Measurements from ENCODE around the gene SLC22A23.
"Not testable (repeated sequence)": the region's sequence is repeated elsewhere in the genome, so short reads cannot be mapped to it uniquely, and the experiment has no call there.

The SLC22A23 gene

DNA sequence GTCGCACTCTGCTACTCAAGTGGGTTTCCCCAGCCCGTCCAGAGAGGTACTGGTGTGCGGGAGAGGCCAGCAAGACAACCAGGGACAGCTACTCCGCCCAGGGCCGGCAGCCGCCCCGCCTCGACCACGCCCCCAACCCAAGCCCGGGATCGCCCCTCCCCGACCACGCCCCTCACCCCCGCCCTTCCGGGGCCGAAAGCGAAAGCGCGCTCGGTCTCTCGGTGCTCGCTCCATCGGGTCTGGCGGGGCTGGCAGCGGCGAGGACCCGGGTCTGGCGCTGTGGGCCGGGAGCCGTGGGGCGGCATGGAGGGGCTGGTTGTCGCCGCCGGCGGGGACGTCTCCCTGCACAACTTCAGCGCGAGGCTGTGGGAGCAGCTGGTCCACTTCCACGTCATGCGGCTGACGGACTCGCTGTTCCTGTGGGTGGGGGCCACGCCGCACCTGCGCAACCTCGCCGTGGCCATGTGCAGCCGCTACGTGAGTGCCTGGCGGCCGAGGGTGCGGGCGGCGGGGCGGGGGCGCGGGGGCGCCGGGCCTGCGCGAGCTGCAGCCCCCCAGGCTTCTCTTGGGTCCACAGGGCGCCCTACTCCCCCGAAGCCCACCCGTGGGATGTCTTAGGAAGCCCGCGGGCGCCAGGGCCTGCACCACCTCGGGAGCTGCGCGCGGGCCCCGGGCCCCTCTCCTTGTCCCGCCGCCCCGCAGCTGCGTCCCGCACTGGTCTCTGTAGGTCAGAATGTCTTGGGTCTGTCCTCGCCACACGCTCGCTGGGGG is 197.9 kb downstream of the SLC22A23 start, which contains the start of gene PSMG4:
PSMG4 (plus strand) TSS at position 228 of the 771 bp plus-strand sequence; CDS start at position 304, 76 bp downstream.
- in situ Hi-C loops (cut with MboI; ENCODE audit: low sequenced_read_pairs): loop anchor here (10.0 to 25.0 kb wide), 2 partner anchors 134 to 272 kb away; partner anchors contain the start of gene NQO2

GRCh38 chr6:3258201-3258600 is 198.6 kb downstream of the SLC22A23 start:
- in situ Hi-C loops (cut with MboI; ENCODE audit: low sequenced_read_pairs): loop anchor here (10.0 to 25.0 kb wide), 2 partner anchors 133 to 271 kb away; partner anchors contain the start of gene NQO2

GRCh38 chr6:3253597-3253961 is 203.3 kb downstream of the SLC22A23 start:
- in situ Hi-C loops (cut with MboI; ENCODE audit: low sequenced_read_pairs): loop anchor here (10.0 to 25.0 kb wide), 2 partner anchors 129 to 266 kb away; partner anchors contain the start of gene NQO2

DNA sequence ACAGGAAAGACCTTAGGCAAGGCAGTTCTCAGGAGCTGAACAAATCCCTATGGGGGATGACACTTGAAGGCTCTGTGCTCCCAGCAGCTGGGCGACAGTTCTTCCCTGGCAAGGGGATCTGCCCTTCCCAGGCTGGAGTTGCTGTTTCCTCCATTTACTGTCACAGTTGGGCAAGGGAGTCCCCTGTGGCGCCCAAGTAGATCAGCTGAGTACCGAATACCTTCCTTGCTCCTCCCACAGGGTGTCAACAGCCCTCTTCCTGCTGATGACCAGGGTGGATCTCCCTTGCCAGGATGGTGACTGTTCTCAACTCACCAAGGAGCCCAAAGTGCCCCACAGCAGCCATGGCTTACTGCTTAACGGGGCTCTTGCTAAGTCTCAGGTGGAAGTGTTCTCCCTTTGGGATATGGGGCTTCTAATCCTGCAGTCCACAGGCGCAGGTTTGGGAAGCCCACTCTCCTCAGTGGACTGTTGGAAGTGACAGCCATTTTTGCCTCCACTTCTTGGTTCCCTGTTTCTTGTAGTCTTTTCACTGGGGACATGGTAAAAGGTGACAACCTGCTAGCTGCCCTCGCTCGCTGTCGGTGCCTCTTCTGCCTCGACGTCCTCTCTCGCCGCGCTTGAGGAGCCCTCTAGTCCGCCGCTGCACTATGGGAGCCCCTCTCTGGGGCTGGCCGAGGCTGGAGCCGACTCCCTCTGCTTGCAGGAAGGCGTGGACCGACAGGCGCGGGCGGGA is 203.8 kb downstream of the SLC22A23 start:
- in situ Hi-C loops (cut with MboI; ENCODE audit: low sequenced_read_pairs): loop anchor here (10.0 to 25.0 kb wide), 2 partner anchors 128 to 266 kb away; partner anchors contain the start of gene NQO2

DNA sequence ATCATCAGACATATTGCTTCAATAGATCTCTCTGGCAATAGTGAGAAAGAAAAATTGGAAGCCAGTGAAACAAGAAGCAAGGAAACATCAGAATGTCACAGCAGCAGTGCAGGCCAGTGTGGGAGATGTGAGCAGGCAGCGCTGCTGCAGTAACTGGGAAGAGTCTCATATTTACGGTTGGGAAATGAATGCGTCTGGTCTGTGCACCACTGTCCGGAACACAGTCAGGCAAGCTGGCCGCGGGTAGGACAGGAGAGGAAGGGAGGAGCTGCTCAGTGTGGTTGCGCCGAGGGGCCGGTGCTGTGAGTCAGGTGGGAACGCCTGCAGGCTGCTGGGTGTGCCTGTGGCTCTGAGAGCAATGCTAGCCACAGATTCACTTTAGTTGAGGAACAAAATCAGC is 204.5 kb downstream of the SLC22A23 start:
- in situ Hi-C loops (cut with MboI; ENCODE audit: low sequenced_read_pairs): loop anchor here (10.0 to 25.0 kb wide), 2 partner anchors 128 to 265 kb away; partner anchors contain the start of gene NQO2

DNA sequence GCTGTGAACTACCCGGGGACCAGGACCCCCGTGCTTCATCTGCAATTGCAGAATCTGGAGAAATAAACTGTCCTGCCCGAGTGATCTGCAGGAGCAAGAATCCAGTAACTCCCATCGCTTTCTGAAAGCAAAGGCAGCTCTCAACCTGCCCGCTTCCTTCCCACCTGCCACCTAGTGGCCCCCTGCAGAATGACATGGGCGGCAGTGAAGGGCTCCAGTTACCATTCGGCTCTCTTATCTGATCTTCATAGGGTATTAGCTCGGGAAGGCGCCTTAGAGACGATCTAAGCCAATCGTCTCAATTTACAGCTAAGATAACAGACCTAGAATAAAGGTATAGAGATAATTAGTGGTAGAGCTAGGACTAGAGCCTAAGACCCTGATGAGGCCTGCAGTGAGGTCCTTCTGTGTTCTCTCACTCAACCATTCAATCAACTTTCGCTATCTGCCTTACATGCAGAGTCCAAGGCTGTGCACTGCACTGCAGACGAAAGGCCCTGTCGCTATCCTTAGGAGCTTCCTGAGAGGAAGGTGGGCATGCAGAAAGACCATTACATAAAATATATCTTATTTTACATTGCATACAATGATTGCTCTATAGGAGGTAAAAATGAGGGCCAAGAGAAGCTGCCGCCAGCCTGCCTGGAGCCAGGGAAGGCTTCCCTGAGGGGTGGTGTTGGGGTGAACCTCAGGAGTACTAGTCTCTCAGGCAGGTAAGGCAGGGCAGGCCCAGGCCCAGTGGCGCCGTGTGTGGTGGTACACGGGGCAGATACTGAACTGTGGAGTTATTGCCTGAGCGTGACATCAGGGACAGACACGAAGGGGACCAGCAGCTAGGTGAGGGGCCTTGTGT is 205.2 kb downstream of the SLC22A23 start:
- in situ Hi-C loops (cut with MboI; ENCODE audit: low sequenced_read_pairs): loop anchor here (10.0 to 25.0 kb wide), 2 partner anchors 127 to 264 kb away; partner anchors contain the start of gene NQO2

DNA sequence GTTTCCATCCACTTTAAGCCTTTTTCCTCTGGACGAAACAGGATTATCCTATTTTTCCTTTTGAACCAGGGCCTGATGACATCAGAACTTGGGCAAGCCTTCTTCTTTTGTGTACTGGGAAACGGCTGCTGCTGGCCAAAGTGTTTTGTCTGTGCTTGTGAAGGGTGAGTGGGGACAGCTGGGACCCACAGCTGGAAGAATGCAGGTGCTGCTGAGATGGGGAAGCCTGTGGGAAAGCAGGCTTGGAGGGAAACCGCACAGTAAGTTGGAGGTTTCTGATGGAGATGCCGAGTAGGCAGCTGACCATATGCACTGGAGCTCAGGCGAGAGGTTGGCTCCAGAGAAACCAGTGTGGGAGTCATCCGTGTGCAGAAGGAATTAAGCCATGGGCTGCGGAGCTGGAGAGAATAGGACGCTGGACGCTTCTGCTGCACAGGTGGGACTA is 206.6 kb downstream of the SLC22A23 start:
- in situ Hi-C loops (cut with MboI; ENCODE audit: low sequenced_read_pairs): loop anchor here (10.0 to 25.0 kb wide), 2 partner anchors 125 to 263 kb away; partner anchors contain the start of gene NQO2

- in situ Hi-C loops (cut with MboI; ENCODE audit: low sequenced_read_pairs): loop anchor here (10.0 to 25.0 kb wide), 2 partner anchors 125 to 263 kb away; partner anchors contain the start of gene NQO2
These were observed 207.0 kb downstream of the SLC22A23 start for GRCh38 chr6:3249821-3250220.

DNA sequence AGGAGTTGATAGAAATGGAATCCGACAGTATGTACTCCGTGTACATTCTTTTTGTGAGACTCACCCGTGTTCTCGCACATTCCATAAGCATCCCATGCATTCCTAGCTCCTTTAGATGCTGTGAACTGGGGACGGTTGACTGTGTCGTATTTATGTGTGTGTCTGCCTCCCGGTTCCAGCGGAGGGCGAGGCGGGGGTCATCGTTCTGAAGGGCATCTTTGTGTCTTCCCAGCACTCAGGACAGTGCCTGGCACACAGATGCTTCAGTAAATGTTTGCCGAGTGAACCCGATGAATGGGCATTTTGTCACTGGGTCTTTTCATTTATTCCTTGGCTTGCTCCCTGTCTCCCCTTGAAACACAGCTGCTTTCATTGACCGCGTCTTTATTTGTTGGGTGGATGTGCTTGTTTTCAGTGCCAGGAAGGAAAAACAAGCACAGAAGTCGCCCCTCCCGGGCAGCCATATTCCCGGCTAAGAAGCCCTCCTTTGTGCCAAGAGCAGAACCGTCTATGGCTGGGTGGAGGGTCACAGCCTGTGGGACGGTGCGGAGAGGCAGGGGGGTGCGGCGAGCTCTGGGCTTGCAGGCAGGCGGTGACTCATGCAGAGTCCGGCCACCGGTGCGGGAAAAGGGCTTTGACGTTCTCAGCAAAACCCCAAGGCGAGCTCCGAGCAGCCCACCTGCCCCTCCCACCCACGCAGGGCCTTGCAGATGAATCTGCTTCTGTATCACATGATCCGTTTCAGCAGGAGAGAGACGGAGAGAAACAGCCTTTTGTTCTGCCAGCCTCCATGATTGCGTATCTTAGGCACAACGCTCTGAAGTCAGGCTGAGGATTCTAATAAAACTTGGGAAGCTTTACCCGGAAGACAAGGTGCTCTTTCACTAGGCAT is 209.3 kb downstream of the SLC22A23 start:
- in situ Hi-C loops (cut with MboI; ENCODE audit: low sequenced_read_pairs): no loop called here

DNA sequence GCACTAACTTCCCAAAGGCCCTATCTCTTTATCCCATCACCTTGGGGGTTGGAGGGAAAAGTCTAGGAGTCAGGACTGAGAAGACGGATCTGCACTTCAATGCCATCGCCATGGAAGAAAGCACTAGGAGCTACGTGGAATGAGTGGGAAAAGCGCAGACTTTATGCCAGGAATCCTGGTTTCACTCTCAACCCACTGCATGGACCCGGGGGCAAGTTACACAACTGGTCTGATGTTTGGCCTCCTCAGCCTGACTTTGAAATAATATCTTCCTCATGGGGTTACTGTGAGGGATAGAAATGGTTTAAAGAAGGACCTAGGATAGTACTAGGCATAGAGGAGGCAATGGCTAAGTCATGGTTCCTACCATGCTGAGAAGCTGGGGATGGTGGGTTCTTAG is 211.6 kb downstream of the SLC22A23 start:
- in situ Hi-C loops (cut with MboI; ENCODE audit: low sequenced_read_pairs): no loop called here

DNA sequence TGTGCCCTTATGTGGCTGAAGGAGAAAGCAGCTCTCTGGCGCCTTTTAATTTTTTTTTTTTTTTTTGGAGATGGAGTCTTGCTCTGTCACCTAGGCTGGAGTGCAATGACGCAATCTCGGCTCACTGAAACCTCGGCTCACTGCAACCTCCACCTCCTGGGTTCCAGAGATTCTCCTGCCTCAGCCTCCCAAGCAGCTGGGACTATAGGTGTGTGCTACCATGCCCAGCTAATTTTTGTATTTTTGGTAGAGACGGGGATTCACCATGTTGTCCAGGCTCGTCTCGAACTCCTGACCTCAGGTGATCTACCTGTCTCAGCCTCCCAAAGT is 212.1 kb downstream of the SLC22A23 start:
- in situ Hi-C loops (cut with MboI; ENCODE audit: low sequenced_read_pairs): not testable (repeated sequence)

DNA sequence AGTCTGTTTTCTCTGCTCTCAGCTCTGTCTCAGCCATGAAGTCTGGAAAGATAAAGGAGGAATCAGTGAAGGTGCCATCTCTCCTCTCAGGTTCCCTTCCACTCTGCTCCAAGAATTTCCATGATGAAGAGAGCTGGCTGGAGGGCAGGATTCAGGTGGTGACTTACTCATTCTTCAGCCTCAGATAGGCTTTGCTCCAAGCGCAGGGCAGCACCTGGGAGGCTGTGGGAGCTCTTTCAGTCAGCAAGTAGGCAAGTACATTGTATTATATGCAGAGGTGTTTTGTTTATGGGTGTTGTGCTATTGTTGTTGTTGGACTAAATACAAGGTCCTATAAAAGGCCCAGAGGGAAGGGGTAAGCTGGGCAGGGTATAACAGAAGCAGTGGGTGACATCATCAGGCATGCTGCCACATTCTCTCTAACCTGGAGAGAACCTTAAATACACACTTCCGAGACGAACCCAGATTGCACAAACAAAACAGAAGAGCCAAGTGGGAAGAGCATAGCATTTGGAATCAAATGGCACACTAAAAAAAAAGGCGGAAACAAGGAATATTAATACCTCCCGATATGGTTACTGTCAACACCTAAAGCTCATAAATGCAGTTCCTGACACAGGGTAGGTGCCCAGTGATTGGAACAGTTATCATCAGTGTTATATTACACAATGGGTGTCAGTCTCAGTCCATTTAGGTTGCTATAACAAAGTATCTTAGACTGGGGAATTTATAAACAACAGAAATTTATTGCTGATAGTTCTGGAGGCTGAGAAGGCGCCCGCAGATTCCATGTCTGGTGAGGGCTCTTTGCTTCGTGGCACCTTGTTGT is 212.6 kb downstream of the SLC22A23 start:
- in situ Hi-C loops (cut with MboI; ENCODE audit: low sequenced_read_pairs): no loop called here

- in situ Hi-C loops (cut with MboI; ENCODE audit: low sequenced_read_pairs): no loop called here
These were observed 214.1 kb downstream of the SLC22A23 start for GRCh38 chr6:3242768-3243167.

- in situ Hi-C loops (cut with MboI; ENCODE audit: low sequenced_read_pairs): not testable (repeated sequence)
These were observed 215.1 kb downstream of the SLC22A23 start for GRCh38 chr6:3241745-3242144.

DNA sequence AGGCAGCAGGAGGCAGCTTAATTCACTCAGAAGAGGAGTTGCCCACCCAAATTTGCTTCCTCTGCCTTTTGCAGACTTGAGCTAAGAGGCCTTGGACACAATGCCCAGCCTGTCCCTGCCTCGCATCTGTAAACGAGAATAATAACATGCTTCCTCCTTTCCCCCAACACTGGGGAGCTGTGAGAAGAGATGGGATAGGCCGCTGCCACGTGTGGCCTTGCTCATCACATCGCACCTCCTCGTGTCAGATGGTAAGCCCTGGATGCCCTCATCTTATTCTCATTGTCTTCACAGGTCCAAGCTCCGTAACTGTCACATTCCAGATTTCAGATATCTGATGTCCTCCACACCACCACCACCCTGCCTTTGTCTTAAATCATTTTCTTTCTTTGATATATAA is 216.3 kb downstream of the SLC22A23 start:
- in situ Hi-C loops (cut with MboI; ENCODE audit: low sequenced_read_pairs): no loop called here

DNA sequence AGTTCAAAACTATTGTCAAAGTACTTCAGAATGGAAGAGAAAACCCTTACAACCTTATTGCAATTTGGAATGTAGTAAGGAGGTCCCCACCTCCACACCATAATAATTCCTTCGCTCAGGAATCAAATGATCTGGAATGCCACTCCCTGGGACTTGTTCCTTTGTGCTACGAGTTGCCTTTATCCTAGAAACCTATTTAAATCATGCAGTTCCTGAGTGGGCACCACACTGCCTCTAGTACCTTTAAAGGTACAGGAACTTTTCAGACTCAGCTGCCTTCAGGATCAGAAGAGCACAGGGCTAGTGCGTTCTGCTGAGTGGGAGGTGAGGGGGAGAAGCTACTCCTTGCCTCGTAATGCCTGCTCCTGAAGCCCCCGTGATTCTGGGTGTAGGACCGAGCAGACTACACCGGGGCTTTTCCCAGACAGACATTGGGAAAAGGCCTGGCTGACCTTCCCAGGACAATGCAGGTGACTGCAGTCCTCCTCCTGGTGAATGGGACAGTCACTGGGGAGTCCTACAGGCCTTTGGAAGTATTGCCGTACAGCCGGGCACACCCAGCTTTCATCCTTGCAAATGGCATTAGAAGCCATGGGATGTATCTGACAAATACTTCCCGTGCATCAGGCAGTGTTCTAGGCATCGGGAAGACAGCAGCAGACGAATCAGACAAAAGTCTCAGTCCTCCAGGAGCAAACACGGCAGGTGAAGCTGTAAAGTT is 217.6 kb downstream of the SLC22A23 start:
- in situ Hi-C loops (cut with MboI; ENCODE audit: low sequenced_read_pairs): no loop called here

- in situ Hi-C loops (cut with MboI; ENCODE audit: low sequenced_read_pairs): no loop called here
These were observed 218.8 kb downstream of the SLC22A23 start for GRCh38 chr6:3237761-3238662.
